ENCODE data around the gene RIOX2.
"Not testable (repeated sequence)": the region's sequence is repeated elsewhere in the genome, so short reads cannot be mapped to it uniquely, and the experiment has no call there.

Gene RIOX2

GRCh38 chr3:97950360-97950759 lies 21.9 kb downstream of the RIOX2 start:
- no peak for DNase-seq

- DNase-seq: no peak
Observed at GRCh38 chr3:97949743-97950142, 22.5 kb downstream of the RIOX2 start.

GRCh38 chr3:97949110-97949485 lies 23.1 kb downstream of the RIOX2 start:
- no peak for DNase-seq

- DNase-seq: no peak
Observed at GRCh38 chr3:97948351-97949109, 23.7 kb downstream of the RIOX2 start.

GRCh38 chr3:97942801-97943546 lies 29.3 kb downstream of the RIOX2 start:
- DNase-seq: no peak

GRCh38 chr3:97940034-97940433 lies 32.2 kb downstream of the RIOX2 start:
- peak; percentile 17 to 36 for DNase-seq

GRCh38 chr3:97939401-97939800 lies 32.8 kb downstream of the RIOX2 start:
- no peak for DNase-seq

GRCh38 chr3:97938444-97938843 lies 33.8 kb downstream of the RIOX2 start:
- no peak for DNase-seq

- no peak for DNase-seq
Observed at GRCh38 chr3:97937205-97937604, 35.0 kb downstream of the RIOX2 start.

GRCh38 chr3:97935842-97936241 lies 36.4 kb downstream of the RIOX2 start:
- no peak for DNase-seq

GRCh38 chr3:97934980-97935695 lies 37.1 kb downstream of the RIOX2 start:
- no peak for DNase-seq

GRCh38 chr3:97932387-97932801 lies 39.8 kb downstream of the RIOX2 start:
- no peak for DNase-seq

- no peak for DNase-seq
Observed at GRCh38 chr3:97931218-97931617, 41.0 kb downstream of the RIOX2 start.

- no peak for DNase-seq
Observed at GRCh38 chr3:97930018-97930417, 42.2 kb downstream of the RIOX2 start.

GRCh38 chr3:97928986-97929385 lies 43.2 kb downstream of the RIOX2 start:
- no peak for DNase-seq

- DNase-seq: no peak
Observed at GRCh38 chr3:97927704-97928103, 44.5 kb downstream of the RIOX2 start.

GRCh38 chr3:97917813-97918536 lies 54.3 kb downstream of the RIOX2 start:
- no peak for DNase-seq

- no peak for DNase-seq
Observed at GRCh38 chr3:97916576-97916975, 55.7 kb downstream of the RIOX2 start.

- no peak for DNase-seq
Observed at GRCh38 chr3:97914388-97914787, 57.8 kb downstream of the RIOX2 start.

GRCh38 chr3:97911459-97911858 lies 60.8 kb downstream of the RIOX2 start:
- DNase-seq: no peak

- DNase-seq: no peak
Observed at GRCh38 chr3:97910931-97911351, 61.3 kb downstream of the RIOX2 start.

- not testable (repeated sequence) for DNase-seq
Observed at GRCh38 chr3:97910236-97910831, 61.9 kb downstream of the RIOX2 start.

GRCh38 chr3:97909830-97910229 lies 62.4 kb downstream of the RIOX2 start:
- not testable (repeated sequence) for DNase-seq

Measured in SHP77 (cell line).